Mesenchymal stem cell (in vitro differentiated cells and primary cell): ENCODE results near the gene ITGA11.
A peak's percentile ranks its signal among the peaks of the same experiment; 100 is the strongest.

ENCODE experiments used
- DNase-seq: peaks from one replicate; pipeline ENCODE4 v3.0.0-alpha.2; 2013
- H2AFZ ChIP-seq: one replicate; pipeline ENCODE4 v1.6.1; 2013; ENCODE audit warnings: low read depth, mild to moderate bottlenecking, control low read depth, inconsistent platforms, low read length, moderate library complexity
- H2AK5ac ChIP-seq: 2 replicates; pipeline ENCODE4 v1.6.1; 2013; ENCODE audit warnings: low read length, moderate library complexity, mild to moderate bottlenecking, inconsistent platforms; ENCODE audit not compliant: severe bottlenecking
- H2BK120ac ChIP-seq: one replicate; pipeline ENCODE4 v1.6.1; 2013; ENCODE audit warnings: low read depth, mild to moderate bottlenecking, inconsistent platforms, low read length, moderate library complexity
- H2BK12ac ChIP-seq, 2 experiments: one replicate each; pipeline ENCODE4 v1.6.1; 2013; ENCODE audit warnings: inconsistent platforms in 2 of 2, low read length in 2 of 2, mild to moderate bottlenecking in 2 of 2, moderate library complexity in 2 of 2, control low read depth in 1 of 2
- H2BK15ac ChIP-seq: one replicate; pipeline ENCODE4 v1.6.1; 2013; ENCODE audit warnings: mild to moderate bottlenecking, low read depth, inconsistent platforms; ENCODE audit not compliant: poor library complexity, severe bottlenecking
- H2BK5ac ChIP-seq: 2 replicates; pipeline ENCODE4 v1.6.1; 2013; ENCODE audit warnings: low read depth, mild to moderate bottlenecking, low read length, control low read depth, inconsistent platforms; ENCODE audit not compliant: poor library complexity, severe bottlenecking
- H3K14ac ChIP-seq, 2 experiments: one replicate each; pipeline ENCODE4 v1.6.1; 2013; ENCODE audit warnings: inconsistent platforms in 2 of 2, low read length in 2 of 2, control low read depth in 1 of 2, mild to moderate bottlenecking in 1 of 2, moderate library complexity in 1 of 2
- H3K18ac ChIP-seq, 2 experiments: one replicate each; pipeline ENCODE4 v1.6.1; 2013; ENCODE audit warnings: inconsistent platforms in 2 of 2, low read length in 2 of 2, control low read depth in 1 of 2, low read depth in 1 of 2, mild to moderate bottlenecking in 1 of 2
- H3K23ac ChIP-seq, 2 experiments: one replicate each; pipeline ENCODE4 v1.6.1; 2013; ENCODE audit warnings: inconsistent platforms in 2 of 2, low read length in 2 of 2, mild to moderate bottlenecking in 2 of 2, moderate library complexity in 2 of 2, control low read depth in 1 of 2
- H3K27ac ChIP-seq: 2 replicates; pipeline ENCODE4 v1.5.1; 2013; ENCODE audit warnings: mild to moderate bottlenecking, moderate library complexity, low read length, control low read depth, inconsistent platforms; ENCODE audit not compliant: poor library complexity, severe bottlenecking
- H3K27me3 ChIP-seq, 2 experiments: 2 replicates each; pipeline versions ENCODE4 v1.6.1 to v1.7.0; 2013; ENCODE audit warnings: low read length in 2 of 2, mild to moderate bottlenecking in 2 of 2, moderate library complexity in 2 of 2, control low read depth in 1 of 2, inconsistent platforms in 1 of 2; ENCODE audit not compliant: control insufficient read depth in 1 of 2, insufficient read depth in 1 of 2
- H3K36me3 ChIP-seq, 2 experiments: 2 replicates each; pipeline versions ENCODE4 v1.6.1 to v1.7.0; 2013; ENCODE audit warnings: low read length in 2 of 2, control low read depth in 1 of 2, inconsistent platforms in 1 of 2, low read depth in 1 of 2, mild to moderate bottlenecking in 1 of 2; ENCODE audit not compliant: insufficient read depth in 2 of 2, control insufficient read depth in 1 of 2
- H3K4ac ChIP-seq, 2 experiments: one replicate each; pipeline ENCODE4 v1.6.1; 2013; ENCODE audit warnings: inconsistent platforms in 2 of 2, low read length in 2 of 2, mild to moderate bottlenecking in 2 of 2, moderate library complexity in 2 of 2, control low read depth in 1 of 2, low read depth in 1 of 2
- H3K4me1 ChIP-seq: 2 replicates; pipeline ENCODE4 v1.6.1; 2013; ENCODE audit warnings: low read depth, low read length, control low read depth; ENCODE audit not compliant: control insufficient read depth, insufficient read depth
- H3K4me2 ChIP-seq: 2 replicates; pipeline ENCODE4 v1.6.1; 2013; ENCODE audit warnings: low read length, mild to moderate bottlenecking, inconsistent platforms; ENCODE audit not compliant: poor library complexity, severe bottlenecking
- H3K4me3 ChIP-seq, 2 experiments: 2 replicates each; pipeline versions ENCODE4 v1.5.1 to v1.7.0; 2013; ENCODE audit warnings: low read length in 2 of 2, mild to moderate bottlenecking in 2 of 2, control low read depth in 1 of 2, low read depth in 1 of 2; ENCODE audit not compliant: insufficient read depth in 1 of 2
- H3K79me1 ChIP-seq: replicated peaks from 2 replicates; pipeline ENCODE4 v1.6.1; 2013; ENCODE audit warnings: mild to moderate bottlenecking, control low read depth, low read length, inconsistent platforms; ENCODE audit not compliant: poor library complexity, severe bottlenecking
- H3K9ac ChIP-seq: 2 replicates; pipeline ENCODE4 v1.7.0; 2013; ENCODE audit warnings: mild to moderate bottlenecking, low read length, moderate library complexity
- H3K9me3 ChIP-seq: 2 replicates; pipeline ENCODE4 v1.7.0; 2013; ENCODE audit warnings: mild to moderate bottlenecking, low read length; ENCODE audit not compliant: control insufficient read depth
- H4K8ac ChIP-seq: one replicate; pipeline ENCODE4 v1.6.1; 2013; ENCODE audit warnings: inconsistent platforms, mild to moderate bottlenecking, low read length, moderate library complexity
- H4K91ac ChIP-seq: one replicate; pipeline ENCODE4 v1.6.1; 2013; ENCODE audit warnings: mild to moderate bottlenecking, low read length, inconsistent platforms
- WGBS: methylation state at CpG from one replicate; pipeline ENCODE4 v1.1.7; 2013; ENCODE audit warnings: mixed read lengths; 5-methylcytosine and 5-hydroxymethylcytosine counted together

ITGA11 gene

DNA sequence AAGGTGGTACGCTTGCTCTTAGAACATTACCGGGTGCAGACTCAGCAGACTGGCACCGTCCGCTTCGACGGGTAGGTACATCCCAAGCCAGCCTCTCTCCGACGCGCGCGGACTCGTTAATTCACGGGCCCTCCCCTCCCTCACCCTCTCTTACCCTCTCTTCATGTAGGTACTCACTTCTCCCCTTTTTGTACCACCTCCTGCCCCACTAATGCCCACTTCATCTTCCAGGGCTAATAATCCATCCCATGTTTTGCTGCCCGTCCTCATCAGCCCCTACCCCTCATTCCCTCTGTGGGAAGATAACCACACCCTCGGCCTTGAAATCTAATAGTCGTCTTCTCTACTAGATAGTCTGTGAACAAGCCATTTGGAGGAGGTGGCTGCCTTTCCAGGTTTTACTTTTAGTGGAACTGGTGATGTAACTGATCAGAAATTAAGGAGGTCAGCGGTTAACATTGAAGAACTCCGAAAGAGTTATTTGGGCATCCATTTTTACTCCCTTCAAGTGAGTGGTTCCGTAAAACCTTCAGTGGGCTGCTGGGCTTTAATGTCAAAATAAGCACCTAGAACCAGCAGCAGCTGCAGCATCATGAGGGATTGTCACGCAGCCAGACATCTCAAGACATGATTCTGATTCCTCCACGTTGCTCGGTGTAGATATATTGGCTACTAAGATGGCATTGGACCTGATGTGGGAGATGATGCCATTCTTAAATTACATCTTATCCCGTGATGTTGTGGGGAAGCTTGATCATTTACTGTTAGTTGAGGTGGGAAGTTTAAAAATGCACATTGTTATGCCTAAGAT lies 153.2 kb downstream of the ITGA11 start:
- no peaks in the 10 kb centered on the region for H3K9me3 ChIP-seq
- H4K91ac ChIP-seq = peak overlapping the region; percentile 93
- peaks cover 3% of the 10 kb centered on the region for H3K4me1 ChIP-seq
- peak overlapping the region in 1 of 2 experiments; percentile 79 for H2BK12ac ChIP-seq
- H4K8ac ChIP-seq = peak overlapping the region; percentile 95
- H2BK15ac ChIP-seq = no peak overlapping the region
- peak overlapping the region; percentile 90 to 98 for H3K4me3 ChIP-seq
- H3K4ac ChIP-seq = peak overlapping the region; percentile 83 to 98
- peak; percentile 51 for DNase-seq
- H2BK5ac ChIP-seq = no peak overlapping the region
- H3K18ac ChIP-seq = peak overlapping the region; percentile 97 to 99
- peak overlapping the region; percentile 30 for H2AK5ac ChIP-seq
- H3K79me1 ChIP-seq = peaks cover 8% of the 10 kb centered on the region
- H3K14ac ChIP-seq = peak overlapping the region in 1 of 2 experiments; percentile 99
- WGBS = 4% methylated on average over 22 of the region's 23 CpGs
- H2AFZ ChIP-seq = peak overlapping the region; percentile 7
- H3K36me3 ChIP-seq = peaks cover 0 to 12% of the 10 kb centered on the region in 2 experiments
- no peaks in the 10 kb centered on the region for H3K27me3 ChIP-seq
- peak overlapping the region; percentile 67 to 96 for H3K23ac ChIP-seq
- peak overlapping the region; percentile 99 for H3K9ac ChIP-seq
- no peak overlapping the region for H2BK120ac ChIP-seq
- peak overlapping the region; percentile 84 for H3K27ac ChIP-seq
- peak overlapping the region; percentile 88 for H3K4me2 ChIP-seq

DNA sequence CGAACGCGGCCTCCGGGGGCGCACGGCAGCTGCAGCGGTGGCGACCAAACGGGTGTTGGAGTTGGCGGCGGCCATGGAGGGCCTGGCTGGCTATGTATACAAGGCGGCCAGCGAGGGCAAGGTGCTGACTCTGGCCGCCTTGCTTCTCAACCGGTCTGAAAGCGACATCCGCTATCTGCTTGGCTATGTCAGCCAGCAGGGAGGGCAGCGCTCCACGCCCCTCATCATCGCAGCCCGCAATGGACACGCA lies 153.7 kb downstream of the ITGA11 start:
- H2BK5ac ChIP-seq = peak overlapping the region; percentile 45
- H3K36me3 ChIP-seq = peaks cover 0 to 12% of the 10 kb centered on the region in 2 experiments
- H2AK5ac ChIP-seq = no peak overlapping the region
- H3K4ac ChIP-seq = peak overlapping the region; percentile 83 to 98
- H2BK12ac ChIP-seq = peak overlapping the region in 1 of 2 experiments; percentile 79
- H3K4me1 ChIP-seq = peaks cover 3% of the 10 kb centered on the region
- peak overlapping the region; percentile 64 for H2BK120ac ChIP-seq
- peak overlapping the region; percentile 95 for H4K8ac ChIP-seq
- peak overlapping the region; percentile 67 to 96 for H3K23ac ChIP-seq
- peak overlapping the region; percentile 7 for H2AFZ ChIP-seq
- H3K9ac ChIP-seq = peak overlapping the region; percentile 99
- peak overlapping the region; percentile 88 for H3K4me2 ChIP-seq
- DNase-seq = peak; percentile 82
- peak overlapping the region; percentile 87 for H2BK15ac ChIP-seq
- peak overlapping the region; percentile 93 for H4K91ac ChIP-seq
- under 1% methylated on average over 22 of the region's 22 CpGs for WGBS
- H3K27me3 ChIP-seq = no peaks in the 10 kb centered on the region
- H3K27ac ChIP-seq = peak overlapping the region; percentile 84
- H3K79me1 ChIP-seq = peaks cover 8% of the 10 kb centered on the region
- H3K18ac ChIP-seq = peak overlapping the region; percentile 97 to 99
- peak overlapping the region; percentile 90 to 98 for H3K4me3 ChIP-seq
- H3K9me3 ChIP-seq = no peaks in the 10 kb centered on the region
- H3K14ac ChIP-seq = peak overlapping the region in 1 of 2 experiments; percentile 99

DNA sequence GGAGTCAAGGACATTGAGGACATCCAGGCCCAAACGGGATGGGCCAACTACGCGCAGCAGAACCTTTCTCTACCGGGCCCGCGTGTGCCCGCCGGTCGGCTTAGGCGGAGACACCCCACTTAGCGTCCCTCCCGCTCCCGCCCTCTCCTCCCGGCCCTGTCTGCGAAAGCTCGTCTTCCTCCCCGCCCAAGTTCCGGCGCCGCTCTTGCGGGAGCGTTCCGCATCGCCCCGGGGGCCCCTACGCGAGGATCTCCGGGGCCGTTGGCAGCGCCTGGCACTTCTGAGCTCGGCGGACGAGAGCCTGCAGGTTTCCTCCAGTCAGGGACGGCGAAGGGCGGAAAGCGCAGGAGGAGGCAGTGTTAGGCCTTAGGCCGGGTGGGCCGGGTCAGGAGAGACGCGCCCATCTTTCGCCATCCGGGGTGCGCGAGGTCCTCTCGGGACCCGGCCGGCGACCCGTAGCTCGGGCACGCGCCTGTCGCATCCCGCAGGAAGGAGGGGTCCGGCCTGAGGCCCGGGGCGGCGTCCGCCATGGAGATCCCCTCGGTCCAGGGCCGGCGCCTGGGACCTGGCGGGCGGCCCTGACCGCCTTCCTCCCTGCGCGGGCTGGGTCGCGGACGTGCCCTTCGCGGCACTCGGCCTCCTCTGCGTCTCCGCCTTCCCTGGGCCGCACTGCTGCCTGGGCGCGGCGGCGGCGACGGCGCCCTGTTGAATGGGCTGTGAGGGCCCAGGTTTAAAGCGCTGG lies 154.2 kb downstream of the ITGA11 start, which contains the start of gene FEM1B:
Gene FEM1B (plus strand): TSS at position 143 of the 742 bp plus-strand sequence. CDS start 673 bp downstream, outside the sequence.
- peaks cover 8% of the 10 kb centered on the region for H3K79me1 ChIP-seq
- peak within 1 kb of the TSS; percentile 95 for H3K27ac ChIP-seq
- peaks cover 0 to 12% of the 10 kb centered on the region in 2 experiments for H3K36me3 ChIP-seq
- peak within 1 kb of the TSS; percentile 88 for H2BK15ac ChIP-seq
- peak within 1 kb of the TSS; percentile 88 for H3K4me2 ChIP-seq
- H2BK12ac ChIP-seq = peak within 1 kb of the TSS; percentile 71 to 79
- H4K8ac ChIP-seq = peak within 1 kb of the TSS; percentile 99
- peak within 1 kb of the TSS; percentile 99 for H3K9ac ChIP-seq
- H2AK5ac ChIP-seq = peak within 1 kb of the TSS; percentile 30
- H2BK120ac ChIP-seq = peak within 1 kb of the TSS; percentile 89
- peak within 1 kb of the TSS; percentile 79 to 96 for H3K23ac ChIP-seq
- peak within 1 kb of the TSS in 1 of 2 experiments; percentile 99 for H3K14ac ChIP-seq
- peak within 1 kb of the TSS; percentile 97 to 99 for H3K18ac ChIP-seq
- peak within 1 kb of the TSS; percentile 45 for H2BK5ac ChIP-seq
- under 1% methylated on average over 78 of the region's 85 CpGs for WGBS
- H3K27me3 ChIP-seq = no peaks in the 10 kb centered on the region
- H3K4me3 ChIP-seq = peak within 1 kb of the TSS; percentile 90 to 98
- H4K91ac ChIP-seq = peak within 1 kb of the TSS; percentile 94
- peak within 1 kb of the TSS; percentile 68 for H2AFZ ChIP-seq
- DNase-seq = peak; percentile 94
- peak within 1 kb of the TSS; percentile 83 to 98 for H3K4ac ChIP-seq
- H3K4me1 ChIP-seq = peaks cover 3% of the 10 kb centered on the region
- H3K9me3 ChIP-seq = no peaks in the 10 kb centered on the region
